Fibroblast of mammary gland (primary cell): ENCODE data around the gene TAS1R1.

ENCODE experiments used
- DNase-seq: peaks from one replicate; pipeline ENCODE4 v3.0.0-alpha.2; 2010; ENCODE audit warnings: low read depth
- H3K4me3 ChIP-seq: 2 replicates; pipeline ENCODE4 v1.5.1; 2011; ENCODE audit warnings: low read depth, mild to moderate bottlenecking, low read length, moderate library complexity; ENCODE audit not compliant: control insufficient read depth
- CTCF ChIP-seq: conservative IDR thresholded peaks from 2 replicates; pipeline ENCODE4 v1.5.1; 2011; ENCODE audit warnings: low read depth, low read length, inconsistent platforms; ENCODE audit not compliant: control insufficient read depth, insufficient read depth

The TAS1R1 gene

GRCh38 chr1:6614929-6615785 is 60.0 kb downstream of the TAS1R1 start:
- peak overlapping the region; percentile 61 for H3K4me3 ChIP-seq
- no peak for TF ChIP-seq CTCF
- DNase-seq: no peak

GRCh38 chr1:6619045-6619444 is 63.9 kb downstream of the TAS1R1 start:
- H3K4me3 ChIP-seq: no peak overlapping the region
- DNase-seq: no peak
- TF ChIP-seq CTCF: no peak

- no peak for TF ChIP-seq CTCF
- no peak overlapping the region for H3K4me3 ChIP-seq
- no peak for DNase-seq
These were observed 66.6 kb downstream of the TAS1R1 start for GRCh38 chr1:6621429-6622391.

- no peak for DNase-seq
- no peak overlapping the region for H3K4me3 ChIP-seq
- TF ChIP-seq CTCF: no peak
These were observed 67.5 kb downstream of the TAS1R1 start for GRCh38 chr1:6622396-6623152.

GRCh38 chr1:6623269-6623965 is 68.3 kb downstream of the TAS1R1 start:
- no peak for TF ChIP-seq CTCF
- DNase-seq: no peak

More at GRCh38 chr1:6623269-6623965, 68.3 kb downstream of the TAS1R1 start:
- no peak overlapping the region for H3K4me3 ChIP-seq
